ENCODE results near the gene MYT1.

The MYT1 gene

GRCh38 chr20:64155258-64156135 is 8.8 kb upstream of the MYT1 start:
- no peak for DNase-seq

- no peak for DNase-seq
Observed at GRCh38 chr20:64156136-64156885, 7.9 kb upstream of the MYT1 start.

- DNase-seq: no peak
Observed at GRCh38 chr20:64156886-64157875, 7.1 kb upstream of the MYT1 start.

- DNase-seq: no peak
Observed at GRCh38 chr20:64157878-64158277, 6.4 kb upstream of the MYT1 start.

GRCh38 chr20:64158346-64159285 is 5.6 kb upstream of the MYT1 start:
- DNase-seq: peak; percentile 39

- no peak for DNase-seq
Observed at GRCh38 chr20:64159286-64159680, 5.0 kb upstream of the MYT1 start.

GRCh38 chr20:64159711-64160110 is 4.5 kb upstream of the MYT1 start:
- DNase-seq: no peak

GRCh38 chr20:64160118-64160517 is 4.1 kb upstream of the MYT1 start:
- peak; percentile 68 for DNase-seq

- DNase-seq: peak; percentile 76
Observed at GRCh38 chr20:64160526-64161355, 3.5 kb upstream of the MYT1 start.

- no peak for DNase-seq
Observed at GRCh38 chr20:64161356-64162238, 2.7 kb upstream of the MYT1 start.

- no peak for DNase-seq
Observed at GRCh38 chr20:64162239-64162910, 1.9 kb upstream of the MYT1 start.

GRCh38 chr20:64163776-64164122 is 503 bp upstream of the MYT1 start:
- no peak for DNase-seq

GRCh38 chr20:64165866-64166600 is 1.8 kb downstream of the MYT1 start:
- no peak for DNase-seq

- no peak for DNase-seq
Observed at GRCh38 chr20:64166721-64167615, 2.7 kb downstream of the MYT1 start.

- DNase-seq: no peak
Observed at GRCh38 chr20:64167676-64168075, 3.4 kb downstream of the MYT1 start.

- no peak for DNase-seq
Observed at GRCh38 chr20:64168381-64169090, 4.3 kb downstream of the MYT1 start.

GRCh38 chr20:64169091-64169560 is 4.9 kb downstream of the MYT1 start:
- no peak for DNase-seq

All from NCI-H1436 (cell line).